HEK293 (cell line): ENCODE results near the gene SCFD2.

Source experiments
- CTCF ChIA-PET: fragments of 350-600 bp; formaldehyde crosslinking; extraction: SDS; loops from one replicate; lab custom pipeline; 2021; ENCODE audit warnings: antibody characterized with exemption; lab: Yijun Ruan, JAX
- POLR2A ChIA-PET: fragments of 300-600 bp; formaldehyde crosslinking; extraction: SDS; loops from one replicate; lab custom pipeline; 2020; ENCODE audit warnings: antibody characterized with exemption, inconsistent platforms; lab: Yijun Ruan, JAX
- H3K27ac ChIP-seq: fragments of 200-500 bp; sonication (Bioruptor generic); 2 replicates; pipeline ENCODE4 v1.5.1; 2014; ENCODE audit warnings: low read depth, low read length, control low read depth, inconsistent platforms; ENCODE audit errors: extremely low read depth
- H3K36me3 ChIP-seq, 2 experiments: fragments of 200-500 bp in 1 of 2; sonication (Bioruptor generic) in 1 of 2; 1 replicate in 1 of 2; 2 replicates in 1 of 2; pipeline ENCODE4 v1.5.1; 2014 to 2017; ENCODE audit warnings: inconsistent platforms in 2 of 2, low read length in 2 of 2; ENCODE audit not compliant: control insufficient read depth in 2 of 2, insufficient read depth in 1 of 2
- H3K4me1 ChIP-seq: fragments of 200-500 bp; sonication (Bioruptor generic); 2 replicates; pipeline ENCODE4 v1.5.1; 2014; ENCODE audit warnings: mild to moderate bottlenecking, low read length, inconsistent platforms; ENCODE audit not compliant: control insufficient read depth, insufficient read depth
- H3K4me3 ChIP-seq: 2 replicates; pipeline ENCODE4 v1.5.1; 2011; ENCODE audit warnings: low read depth, mild to moderate bottlenecking, control low read depth, low read length, moderate library complexity
- H3K9me3 ChIP-seq: fragments of 200-500 bp; sonication (Bioruptor generic); 2 replicates; pipeline ENCODE4 v1.5.1; 2014; ENCODE audit warnings: low read depth, low read length, inconsistent platforms; ENCODE audit not compliant: control insufficient read depth, insufficient read depth
- GFI1B ChIP-seq: fragments of 450-650 bp; formaldehyde crosslinking; IDR thresholded peaks from 2 replicates; pipeline ENCODE4 v1.5.1; 2016; ENCODE audit warnings: missing biosample characterization, missing genetic modification characterization
- KLF1 ChIP-seq: fragments of 450-650 bp; formaldehyde crosslinking; IDR thresholded peaks from 2 replicates; pipeline ENCODE4 v1.5.1; 2016; ENCODE audit warnings: missing biosample characterization, missing genetic modification characterization
- KLF16 ChIP-seq: fragments of 450-650 bp; formaldehyde crosslinking; IDR thresholded peaks from 2 replicates; pipeline ENCODE4 v1.5.1; 2017; ENCODE audit warnings: missing biosample characterization, missing genetic modification characterization
- REPIN1 ChIP-seq: fragments of 450-650 bp; formaldehyde crosslinking; IDR thresholded peaks from 2 replicates; pipeline ENCODE4 v1.5.1; 2017; ENCODE audit warnings: missing biosample characterization, missing genetic modification characterization, low read depth
- SALL2 ChIP-seq: fragments of 450-650 bp; formaldehyde crosslinking; IDR thresholded peaks from 2 replicates; pipeline ENCODE4 v1.5.0; 2017; ENCODE audit warnings: missing biosample characterization, mild to moderate bottlenecking, missing genetic modification characterization, borderline replicate concordance
- SCRT2 ChIP-seq: fragments of 450-650 bp; formaldehyde crosslinking; IDR thresholded peaks from 2 replicates; pipeline ENCODE4 v1.5.1; 2016; ENCODE audit warnings: missing biosample characterization, missing genetic modification characterization
- SP3 ChIP-seq: fragments of 450-650 bp; formaldehyde crosslinking; IDR thresholded peaks from 2 replicates; pipeline ENCODE4 v1.5.1; 2016; ENCODE audit warnings: missing biosample characterization, missing genetic modification characterization
- YY1 ChIP-seq: fragments of 450-650 bp; formaldehyde crosslinking; IDR thresholded peaks from 2 replicates; pipeline ENCODE4 v1.5.1; 2018; ENCODE audit warnings: missing biosample characterization, missing genetic modification characterization
- ZFHX2 ChIP-seq: fragments of 450-650 bp; formaldehyde crosslinking; conservative IDR thresholded peaks from 2 replicates; pipeline ENCODE4 v1.5.1; 2016; ENCODE audit warnings: missing biosample characterization, missing genetic modification characterization
- ZFP41 ChIP-seq: fragments of 450-650 bp; formaldehyde crosslinking; IDR thresholded peaks from 2 replicates; pipeline ENCODE4 v1.5.1; 2016; ENCODE audit warnings: missing biosample characterization, missing genetic modification characterization, borderline replicate concordance
- ZNF114 ChIP-seq: fragments of 450-650 bp; formaldehyde crosslinking; IDR thresholded peaks from 2 replicates; pipeline ENCODE4 v1.5.0; 2017; ENCODE audit warnings: missing biosample characterization, missing genetic modification characterization
- ZNF132 ChIP-seq: fragments of 450-650 bp; formaldehyde crosslinking; IDR thresholded peaks from 2 replicates; pipeline ENCODE4 v1.5.1; 2017; ENCODE audit warnings: missing biosample characterization, missing genetic modification characterization, borderline replicate concordance
- ZNF202 ChIP-seq: fragments of 450-650 bp; formaldehyde crosslinking; IDR thresholded peaks from 2 replicates; pipeline ENCODE4 v1.5.1; 2016; ENCODE audit warnings: missing biosample characterization, missing genetic modification characterization, borderline replicate concordance
- ZNF324 ChIP-seq: fragments of 450-650 bp; formaldehyde crosslinking; IDR thresholded peaks from 2 replicates; pipeline ENCODE4 v1.5.1; 2016; ENCODE audit warnings: missing biosample characterization, missing genetic modification characterization
- ZNF548 ChIP-seq: fragments of 450-650 bp; formaldehyde crosslinking; IDR thresholded peaks from 2 replicates; pipeline ENCODE4 v1.5.1; 2016; ENCODE audit warnings: missing biosample characterization, missing genetic modification characterization
- ZNF621 ChIP-seq: fragments of 450-650 bp; formaldehyde crosslinking; IDR thresholded peaks from 2 replicates; pipeline ENCODE4 v1.5.1; 2017; ENCODE audit warnings: missing biosample characterization, missing genetic modification characterization
- ZNF768 ChIP-seq: fragments of 450-650 bp; formaldehyde crosslinking; IDR thresholded peaks from 2 replicates; pipeline ENCODE4 v1.5.1; 2018; ENCODE audit warnings: missing biosample characterization, mild to moderate bottlenecking, missing genetic modification characterization
- ZNF776 ChIP-seq: fragments of 450-650 bp; formaldehyde crosslinking; IDR thresholded peaks from 2 replicates; pipeline ENCODE4 v1.5.0; 2017; ENCODE audit warnings: missing biosample characterization, missing genetic modification characterization, borderline replicate concordance
- ZNF791 ChIP-seq: fragments of 450-650 bp; formaldehyde crosslinking; IDR thresholded peaks from 2 replicates; pipeline ENCODE4 v1.5.1; 2016; ENCODE audit warnings: missing biosample characterization, missing genetic modification characterization
- ZNF792 ChIP-seq: fragments of 450-650 bp; formaldehyde crosslinking; IDR thresholded peaks from 2 replicates; pipeline ENCODE4 v1.5.1; 2016; ENCODE audit warnings: missing biosample characterization, missing genetic modification characterization
- ZNF837 ChIP-seq: fragments of 450-650 bp; formaldehyde crosslinking; IDR thresholded peaks from 2 replicates; pipeline ENCODE4 v1.5.1; 2016; ENCODE audit warnings: missing biosample characterization, missing genetic modification characterization
- ZSCAN30 ChIP-seq: fragments of 450-650 bp; IDR thresholded peaks from 2 replicates; pipeline ENCODE4 v1.5.1; 2018; ENCODE audit warnings: missing biosample characterization, mild to moderate bottlenecking, missing genetic modification characterization, moderate library complexity
- ZXDB ChIP-seq: fragments of 450-650 bp; formaldehyde crosslinking; IDR thresholded peaks from 2 replicates; pipeline ENCODE4 v1.5.1; 2016; ENCODE audit warnings: missing biosample characterization, missing genetic modification characterization
- TF ChIP-seq, protein P1 (sequence below): fragments of 450-650 bp; formaldehyde crosslinking; IDR thresholded peaks from 2 replicates; pipeline ENCODE4 v1.5.1; 2016; ENCODE audit warnings: missing biosample characterization, missing genetic modification characterization
- TF ChIP-seq, protein P2 (sequence below): fragments of 450-650 bp; formaldehyde crosslinking; IDR thresholded peaks from 2 replicates; pipeline ENCODE4 v1.5.1; 2016; ENCODE audit warnings: missing biosample characterization, missing genetic modification characterization
- TF ChIP-seq, protein P3 (sequence below): fragments of 450-650 bp; formaldehyde crosslinking; IDR thresholded peaks from 2 replicates; pipeline ENCODE4 v1.5.1; 2016; ENCODE audit warnings: missing biosample characterization, missing genetic modification characterization

Gene SCFD2

DNA sequence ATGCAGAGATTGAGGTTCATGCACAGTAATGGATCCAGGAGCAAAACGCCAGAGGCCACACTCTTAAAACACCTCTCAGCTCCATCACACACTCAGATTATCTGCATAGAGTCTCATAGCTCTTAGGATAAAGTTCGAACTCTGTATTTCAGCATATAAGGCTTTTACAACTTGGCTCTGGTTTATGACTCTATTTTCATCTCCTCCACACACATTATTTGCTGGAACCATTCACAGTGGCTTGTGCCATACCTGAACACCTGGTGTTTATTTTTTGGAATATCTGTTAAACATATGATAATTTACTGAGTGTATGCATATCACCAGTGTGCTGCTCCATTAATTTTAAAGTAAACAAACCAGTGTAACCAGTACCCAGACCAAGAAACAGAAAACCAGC, 476.5 kb downstream of the SCFD2 start:
- no peaks in the 10 kb centered on the region for H3K9me3 ChIP-seq
- no peaks in the 10 kb centered on the region for H3K4me1 ChIP-seq
- no peak overlapping the region for H3K4me3 ChIP-seq
- H3K36me3 ChIP-seq: no peaks in the 10 kb centered on the region
- TF ChIP-seq, protein P1, sequence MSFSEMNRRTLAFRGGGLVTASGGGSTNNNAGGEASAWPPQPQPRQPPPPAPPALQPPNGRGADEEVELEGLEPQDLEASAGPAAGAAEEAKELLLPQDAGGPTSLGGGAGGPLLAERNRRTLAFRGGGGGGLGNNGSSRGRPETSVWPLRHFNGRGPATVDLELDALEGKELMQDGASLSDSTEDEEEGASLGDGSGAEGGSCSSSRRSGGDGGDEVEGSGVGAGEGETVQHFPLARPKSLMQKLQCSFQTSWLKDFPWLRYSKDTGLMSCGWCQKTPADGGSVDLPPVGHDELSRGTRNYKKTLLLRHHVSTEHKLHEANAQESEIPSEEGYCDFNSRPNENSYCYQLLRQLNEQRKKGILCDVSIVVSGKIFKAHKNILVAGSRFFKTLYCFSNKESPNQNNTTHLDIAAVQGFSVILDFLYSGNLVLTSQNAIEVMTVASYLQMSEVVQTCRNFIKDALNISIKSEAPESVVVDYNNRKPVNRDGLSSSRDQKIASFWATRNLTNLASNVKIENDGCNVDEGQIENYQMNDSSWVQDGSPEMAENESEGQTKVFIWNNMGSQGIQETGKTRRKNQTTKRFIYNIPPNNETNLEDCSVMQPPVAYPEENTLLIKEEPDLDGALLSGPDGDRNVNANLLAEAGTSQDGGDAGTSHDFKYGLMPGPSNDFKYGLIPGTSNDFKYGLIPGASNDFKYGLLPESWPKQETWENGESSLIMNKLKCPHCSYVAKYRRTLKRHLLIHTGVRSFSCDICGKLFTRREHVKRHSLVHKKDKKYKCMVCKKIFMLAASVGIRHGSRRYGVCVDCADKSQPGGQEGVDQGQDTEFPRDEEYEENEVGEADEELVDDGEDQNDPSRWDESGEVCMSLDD: no peak
- TF ChIP-seq ZNF768: no peak
- TF ChIP-seq ZNF792 (tag by site-specific recombination): no peak
- TF ChIP-seq, protein P2, sequence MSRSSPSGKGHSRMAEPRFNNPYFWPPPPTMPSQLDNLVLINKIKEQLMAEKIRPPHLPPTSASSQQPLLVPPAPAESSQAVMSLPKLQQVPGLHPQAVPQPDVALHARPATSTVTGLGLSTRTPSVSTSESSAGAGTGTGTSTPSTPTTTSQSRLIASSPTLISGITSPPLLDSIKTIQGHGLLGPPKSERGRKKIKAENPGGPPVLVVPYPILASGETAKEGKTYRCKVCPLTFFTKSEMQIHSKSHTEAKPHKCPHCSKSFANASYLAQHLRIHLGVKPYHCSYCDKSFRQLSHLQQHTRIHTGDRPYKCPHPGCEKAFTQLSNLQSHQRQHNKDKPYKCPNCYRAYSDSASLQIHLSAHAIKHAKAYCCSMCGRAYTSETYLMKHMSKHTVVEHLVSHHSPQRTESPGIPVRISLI (tag by site-specific recombination): no peak
- no peak for TF ChIP-seq KLF1 (tag by site-specific recombination)
- TF ChIP-seq ZSCAN30 (tag by site-specific recombination): no peak
- no peak for TF ChIP-seq ZFP41 (tag by site-specific recombination)
- no peak for TF ChIP-seq ZNF621
- no peak for TF ChIP-seq GFI1B
- TF ChIP-seq, all 188 proteins: peak for 0
- POLR2A ChIA-PET: no interaction called here
- CTCF ChIA-PET: interaction anchor here (0.7 to 1.1 kb wide), 2 partner anchors 21 to 344 kb away, joined by 3 read pairs; no protein-coding TSS in a partner anchor
- H3K27ac ChIP-seq: no peak overlapping the region

DNA sequence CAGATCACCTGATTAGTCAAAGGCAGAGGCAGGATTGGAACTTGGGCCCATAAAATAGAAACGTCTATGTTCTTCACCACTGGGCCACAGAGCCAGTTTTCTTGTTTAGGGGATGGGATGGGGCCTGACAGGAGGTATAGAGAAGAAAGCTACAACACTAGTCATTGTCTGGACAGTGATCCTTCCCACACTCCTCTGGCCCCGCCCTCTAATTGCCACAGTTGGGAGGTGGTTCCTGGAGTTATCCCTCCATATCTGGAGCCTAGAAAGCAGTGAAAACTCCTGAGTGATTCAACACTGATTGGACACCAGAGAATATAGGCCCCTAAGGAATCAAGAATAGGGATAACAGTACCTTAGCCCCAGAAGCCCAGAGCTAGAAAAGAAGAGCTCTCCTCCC, 480.9 kb downstream of the SCFD2 start:
- no peaks in the 10 kb centered on the region for H3K36me3 ChIP-seq
- no peak overlapping the region for H3K4me3 ChIP-seq
- ChIA-PET POLR2A (interaction anchor here (1.0 kb wide), 1 partner anchor 173 kb away, joined by 3 read pairs; no protein-coding TSS in a partner anchor), CTCF (no interaction called here)
- TF ChIP-seq REPIN1 (tag by site-specific recombination) (no peak), SCRT2 (tag by site-specific recombination) (no peak), ZNF114 (tag by site-specific recombination) (no peak), ZNF324 (tag by site-specific recombination) (no peak), ZNF776 (tag by site-specific recombination) (no peak), SP3 (tag by site-specific recombination) (no peak), ZNF837 (tag by site-specific recombination) (no peak), ZNF548 (no peak), ZNF132 (tag by site-specific recombination) (no peak)
- no peak overlapping the region for H3K27ac ChIP-seq
- no peaks in the 10 kb centered on the region for H3K9me3 ChIP-seq
- H3K4me1 ChIP-seq: no peaks in the 10 kb centered on the region

DNA sequence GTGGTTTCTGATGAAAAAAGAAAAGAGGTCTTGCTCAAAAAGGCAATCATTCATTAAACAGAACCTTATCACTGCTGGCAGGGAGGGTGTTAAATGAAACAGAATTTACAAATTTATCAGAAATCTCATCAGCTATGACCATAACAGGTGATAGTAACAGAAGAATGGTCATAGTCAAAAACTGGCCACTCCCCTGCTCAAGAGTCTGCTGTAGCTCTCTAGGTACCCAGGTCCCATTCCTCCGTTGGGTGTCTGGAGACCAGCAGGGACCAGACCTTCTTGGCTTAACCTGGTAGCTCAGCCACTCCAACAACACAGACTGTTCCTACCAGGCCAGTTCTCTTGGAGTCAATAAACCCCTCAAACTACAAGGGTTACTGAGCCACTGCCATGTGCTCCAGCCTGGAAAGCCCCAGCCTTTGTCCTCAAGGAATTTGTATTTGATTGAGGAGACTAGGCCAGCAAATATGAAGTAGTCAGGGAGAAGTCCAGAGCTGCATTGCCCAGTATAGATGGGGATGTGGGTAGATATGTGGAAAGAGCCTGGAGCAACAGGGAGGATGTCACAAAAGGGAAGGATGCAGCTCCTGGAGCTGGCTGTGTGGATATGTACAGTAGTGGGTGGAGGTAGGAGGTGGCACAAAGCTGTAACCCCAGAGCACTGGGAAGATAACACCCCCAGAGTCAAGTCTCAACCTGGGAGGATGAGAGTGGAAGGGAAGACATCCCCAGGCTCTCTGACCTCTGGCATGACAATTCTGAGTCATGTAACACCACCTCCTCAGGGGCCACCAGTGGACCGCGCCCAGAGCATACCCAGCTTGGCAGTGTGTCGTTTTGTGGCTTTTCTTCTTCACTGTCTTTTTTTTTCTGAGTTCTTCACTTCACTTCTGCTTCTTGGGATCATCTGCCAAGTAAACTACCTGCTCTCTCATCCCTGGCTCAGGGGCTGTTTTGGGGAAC, 481.9 kb downstream of the SCFD2 start:
- Histone ChIP-seq H3K4me3 (no peak overlapping the region), H3K4me1 (no peaks in the 10 kb centered on the region), H3K27ac (no peak overlapping the region), H3K9me3 (no peaks in the 10 kb centered on the region), H3K36me3 (no peaks in the 10 kb centered on the region)
- CTCF ChIA-PET: interaction anchor here (1.4 kb wide), 1 partner anchor 20 kb away, joined by 4 read pairs; no protein-coding TSS in a partner anchor
- POLR2A ChIA-PET: no interaction called here
- TF ChIP-seq GFI1B: no peak
- TF ChIP-seq ZNF202 (tag by site-specific recombination): no peak
- no peak for TF ChIP-seq ZNF776 (tag by site-specific recombination)
- no peak for TF ChIP-seq ZXDB (tag by site-specific recombination)
- no peak for TF ChIP-seq YY1
- TF ChIP-seq, protein P3, sequence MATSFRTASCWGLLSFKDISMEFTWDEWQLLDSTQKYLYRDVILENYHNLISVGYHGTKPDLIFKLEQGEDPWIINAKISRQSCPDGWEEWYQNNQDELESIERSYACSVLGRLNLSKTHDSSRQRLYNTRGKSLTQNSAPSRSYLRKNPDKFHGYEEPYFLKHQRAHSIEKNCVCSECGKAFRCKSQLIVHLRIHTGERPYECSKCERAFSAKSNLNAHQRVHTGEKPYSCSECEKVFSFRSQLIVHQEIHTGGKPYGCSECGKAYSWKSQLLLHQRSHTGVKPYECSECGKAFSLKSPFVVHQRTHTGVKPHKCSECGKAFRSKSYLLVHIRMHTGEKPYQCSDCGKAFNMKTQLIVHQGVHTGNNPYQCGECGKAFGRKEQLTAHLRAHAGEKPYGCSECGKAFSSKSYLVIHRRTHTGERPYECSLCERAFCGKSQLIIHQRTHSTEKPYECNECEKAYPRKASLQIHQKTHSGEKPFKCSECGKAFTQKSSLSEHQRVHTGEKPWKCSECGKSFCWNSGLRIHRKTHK (tag by site-specific recombination): no peak
- peak; percentile 34 for TF ChIP-seq ZFHX2 (tag by site-specific recombination)
- TF ChIP-seq ZNF791: no peak
- no peak for TF ChIP-seq SALL2
- TF ChIP-seq KLF16 (tag by site-specific recombination): no peak
